CD8-positive, alpha-beta memory T cell (primary cell): ENCODE measurements around the gene B9D2. TPM values are rescaled to one million over a fixed set of nuclear protein-coding genes. Genes with fewer than 3 reads are reported as not detected.

ENCODE experiments used
- CTCF ChIA-PET: fragments of 350-600 bp; sonication (Branson Sonifier 250); formaldehyde crosslinking; loops from one replicate; lab custom pipeline; 2021; ENCODE audit warnings: antibody characterized with exemption; lab: Charles Lee
- POLR2A ChIA-PET: fragments of 350-600 bp; sonication (Branson Sonifier 250); formaldehyde crosslinking; loops from one replicate; lab custom pipeline; 2021; ENCODE audit warnings: antibody characterized with exemption; lab: Charles Lee
- DNase-seq, 5 donors: peaks; one replicate each; pipeline versions ENCODE4 v3.0.0 to v3.0.0-alpha.2; 2020 to 2022; ENCODE audit warnings: mixed read lengths in 1 of 5
- H3K27ac ChIP-seq: one replicate; pipeline ENCODE4 v1.7.0; 2013; ENCODE audit warnings: low read depth, mild to moderate bottlenecking, low read length, moderate library complexity
- H3K27me3 ChIP-seq: 2 replicates; pipeline ENCODE4 v1.7.0; 2013; ENCODE audit warnings: low read length, mild to moderate bottlenecking; ENCODE audit not compliant: insufficient read depth, poor library complexity, severe bottlenecking
- H3K36me3 ChIP-seq: 2 replicates; pipeline ENCODE4 v1.7.0; 2013; ENCODE audit warnings: mild to moderate bottlenecking, low read length, moderate library complexity; ENCODE audit not compliant: insufficient read depth
- H3K4me1 ChIP-seq: 2 replicates; pipeline ENCODE4 v1.7.0; 2013; ENCODE audit warnings: mild to moderate bottlenecking, low read length, moderate library complexity; ENCODE audit not compliant: insufficient read depth
- H3K4me3 ChIP-seq: 2 replicates; pipeline ENCODE4 v1.7.0; 2013; ENCODE audit warnings: mild to moderate bottlenecking, low read length
- H3K9me3 ChIP-seq: 2 replicates; pipeline ENCODE4 v1.7.0; 2013; ENCODE audit warnings: mild to moderate bottlenecking, low read length
- H3K27ac Mint-ChIP-seq, 8 donors: one replicate each; pipeline ENCODE4 v1.8.0; 2020 to 2021; ENCODE audit warnings: mixed read lengths in 8 of 8, mild to moderate bottlenecking in 6 of 8, inconsistent platforms in 3 of 8, moderate library complexity in 3 of 8
- H3K27me3 Mint-ChIP-seq, 2 donors: one replicate each; pipeline ENCODE4 v1.8.0; 2020 to 2021; ENCODE audit warnings: mixed read lengths in 2 of 2, mild to moderate bottlenecking in 1 of 2, moderate library complexity in 1 of 2
- H3K36me3 Mint-ChIP-seq, 3 donors: one replicate each; pipeline ENCODE4 v1.8.0; 2020 to 2021; ENCODE audit warnings: mixed read lengths in 3 of 3, inconsistent platforms in 1 of 3, mild to moderate bottlenecking in 1 of 3
- H3K4me1 Mint-ChIP-seq, 3 donors: one replicate each; pipeline ENCODE4 v1.8.0; 2020 to 2021; ENCODE audit warnings: mixed read lengths in 3 of 3, inconsistent platforms in 1 of 3, mild to moderate bottlenecking in 1 of 3
- H3K4me3 Mint-ChIP-seq, 7 donors: one replicate each; pipeline ENCODE4 v1.8.0; 2020 to 2021; ENCODE audit warnings: mixed read lengths in 7 of 7, mild to moderate bottlenecking in 6 of 7, moderate library complexity in 4 of 7, inconsistent platforms in 2 of 7
- H3K9me3 Mint-ChIP-seq, 5 donors: one replicate each; pipeline ENCODE4 v1.8.0; 2020 to 2022; ENCODE audit warnings: mixed read lengths in 5 of 5, mild to moderate bottlenecking in 3 of 5, moderate library complexity in 2 of 5, inconsistent platforms in 1 of 5
- polyA plus RNA-seq: library from polyadenylated mRNA; unstranded; fragments of 300-500 nt; fragmentation: Illumina TruSeq; gene quantifications from one replicate; pipeline ENCODE4 v1.2.3, GENCODE V29; 2021
- total RNA-seq, 2 experiments: library from RNA; stranded (reverse); gene quantifications; one replicate each; pipeline ENCODE4 v1.2.3, GENCODE V29; 2021

The B9D2 gene
- total and polyA plus RNA-seq, 3 experiments from 2014 or later = 8.5 to 15.4 (median 9.7) TPM

GRCh38 chr19:41319500-41320184 is 44.3 kb downstream of the B9D2 start:
- ChIA-PET CTCF (interaction anchor here (1.6 kb wide), 1 partner anchor 115 kb away, joined by 6 read pairs; no protein-coding TSS in a partner anchor), POLR2A (no interaction called here)
- Mint-ChIP-seq H3K4me1 (peaks cover 28 to 52% (median 33%) of the 10 kb centered on the region in 3 donors), H3K4me3 (peak overlapping the region in 2 of 7 donors; percentile 42 to 56), H3K9me3 (no peaks in the 10 kb centered on the region), H3K36me3 (peaks cover 9 to 84% (median 10%) of the 10 kb centered on the region in 3 donors), H3K27me3 (peaks cover 0 to 2% of the 10 kb centered on the region in 2 donors), H3K27ac (peak overlapping the region in 7 of 8 donors; percentile 30 to 92 (median 55))
- H3K27ac ChIP-seq = no peak overlapping the region
- no peaks in the 10 kb centered on the region for H3K27me3 ChIP-seq
- DNase-seq = no peak
- peaks cover 36% of the 10 kb centered on the region for H3K36me3 ChIP-seq
- no peak overlapping the region for H3K4me3 ChIP-seq
- no peaks in the 10 kb centered on the region for H3K9me3 ChIP-seq
- peaks cover 8% of the 10 kb centered on the region for H3K4me1 ChIP-seq

DNA sequence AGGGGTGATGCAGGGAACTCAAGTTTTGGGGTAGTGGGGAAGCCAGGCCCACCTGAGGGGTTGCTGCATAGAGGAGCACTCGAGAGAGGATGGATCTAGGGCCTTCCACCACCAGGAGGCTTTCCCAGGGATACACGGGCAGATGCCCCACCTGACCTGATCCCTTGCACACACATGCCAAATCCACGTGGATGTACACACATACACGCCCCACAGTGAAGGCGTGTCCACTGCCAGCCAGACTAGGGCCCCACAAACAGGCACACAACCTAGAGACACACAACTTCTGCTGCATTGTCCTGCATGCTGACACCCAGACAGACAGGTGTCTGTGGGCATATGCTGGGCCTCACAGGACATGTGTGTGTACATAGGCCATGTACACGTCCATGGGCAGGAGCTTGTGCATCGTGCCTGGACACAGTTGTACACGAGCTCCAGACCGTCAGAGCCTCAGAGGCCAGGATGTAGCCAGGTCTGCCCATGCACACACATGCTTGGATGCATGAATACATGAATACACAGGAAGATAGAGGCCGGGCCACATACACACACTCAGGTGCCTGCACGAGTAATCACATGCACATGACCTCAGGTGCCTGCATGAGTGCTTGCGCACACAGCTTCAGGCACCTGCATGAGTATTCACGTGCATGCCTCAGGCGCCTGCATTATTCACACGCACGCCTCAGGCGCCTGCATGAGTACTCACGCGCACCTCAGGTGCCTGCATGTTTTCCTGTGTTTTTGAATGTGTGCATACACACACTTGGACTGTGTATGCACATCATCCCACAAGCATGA is 45.1 kb downstream of the B9D2 start:
- H3K4me1 Mint-ChIP-seq = peaks cover 26 to 52% (median 27%) of the 10 kb centered on the region in 3 donors
- peak overlapping the region in 7 of 8 donors; percentile 30 to 92 (median 56) for H3K27ac Mint-ChIP-seq
- CTCF ChIA-PET = interaction anchor here (1.6 kb wide), 1 partner anchor 115 kb away, joined by 6 read pairs; no protein-coding TSS in a partner anchor
- Histone ChIP-seq H3K4me1 (peaks cover under 1% of the 10 kb centered on the region), H3K9me3 (no peaks in the 10 kb centered on the region), H3K27ac (no peak overlapping the region), H3K4me3 (no peak overlapping the region), H3K27me3 (no peaks in the 10 kb centered on the region), H3K36me3 (peaks cover 36% of the 10 kb centered on the region)
- DNase-seq = no peak
- POLR2A ChIA-PET = no interaction called here
- H3K27me3 Mint-ChIP-seq = peaks cover 0 to 2% of the 10 kb centered on the region in 2 donors
- H3K36me3 Mint-ChIP-seq = peaks cover 9 to 84% (median 10%) of the 10 kb centered on the region in 3 donors
- H3K9me3 Mint-ChIP-seq = no peaks in the 10 kb centered on the region
- H3K4me3 Mint-ChIP-seq = peak overlapping the region in 2 of 7 donors; percentile 23 to 42

DNA sequence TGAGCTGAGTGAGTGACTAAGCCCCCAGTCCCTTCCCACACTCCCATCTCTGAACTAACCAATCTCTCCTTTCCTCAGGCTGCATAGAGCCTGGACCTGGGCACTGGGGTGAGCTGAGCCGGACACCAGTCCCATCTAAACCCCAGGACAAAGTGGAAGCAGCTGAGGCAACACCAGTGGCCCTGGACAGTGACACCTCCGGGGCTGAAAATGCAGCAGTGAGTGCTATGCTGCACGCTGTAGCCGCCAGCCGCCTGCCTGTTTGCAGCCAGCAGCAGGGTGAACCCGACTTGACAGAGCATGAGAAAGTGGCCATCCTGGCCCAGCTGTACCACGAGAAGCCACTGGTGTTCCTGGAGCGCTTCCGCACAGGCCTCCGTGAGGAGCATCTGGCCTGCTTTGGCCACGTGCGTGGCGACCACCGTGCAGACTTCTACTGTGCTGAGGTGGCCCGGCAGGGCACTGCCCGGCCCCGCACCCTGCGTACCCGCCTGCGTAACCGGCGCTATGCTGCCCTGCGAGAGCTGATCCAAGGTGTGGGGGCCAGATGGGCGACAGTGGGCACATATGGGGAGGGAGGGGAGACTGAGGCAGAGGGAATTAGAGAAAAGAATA is 47.5 kb downstream of the B9D2 start:
- Mint-ChIP-seq H3K36me3 (peaks cover 13 to 85% (median 14%) of the 10 kb centered on the region in 3 donors), H3K9me3 (no peaks in the 10 kb centered on the region), H3K27ac (peak overlapping the region; percentile 5 to 92 (median 70)), H3K27me3 (peaks cover 0 to 2% of the 10 kb centered on the region in 2 donors), H3K4me3 (peak overlapping the region in 2 of 7 donors; percentile 5 to 70), H3K4me1 (peaks cover 31 to 60% (median 39%) of the 10 kb centered on the region in 3 donors)
- Histone ChIP-seq H3K27ac (no peak overlapping the region), H3K36me3 (peaks cover 46% of the 10 kb centered on the region), H3K4me3 (no peak overlapping the region), H3K27me3 (no peaks in the 10 kb centered on the region), H3K9me3 (no peaks in the 10 kb centered on the region), H3K4me1 (peaks cover 4% of the 10 kb centered on the region)
- POLR2A ChIA-PET = no interaction called here
- DNase-seq = no peak
- CTCF ChIA-PET = no interaction called here

GRCh38 chr19:41311613-41312012 is 52.3 kb downstream of the B9D2 start:
- Histone ChIP-seq H3K36me3 (peaks cover 21% of the 10 kb centered on the region), H3K4me1 (peaks cover 46% of the 10 kb centered on the region), H3K27me3 (no peaks in the 10 kb centered on the region), H3K9me3 (no peaks in the 10 kb centered on the region), H3K27ac (peak overlapping the region; percentile 90), H3K4me3 (no peak overlapping the region)
- Mint-ChIP-seq H3K27ac (peak overlapping the region; percentile 63 to 99 (median 92)), H3K4me3 (peak overlapping the region; percentile 48 to 98 (median 72)), H3K27me3 (peaks cover 0 to 9% of the 10 kb centered on the region in 2 donors), H3K36me3 (peaks cover 8 to 62% (median 13%) of the 10 kb centered on the region in 3 donors), H3K4me1 (peaks cover 58 to 87% (median 78%) of the 10 kb centered on the region in 3 donors), H3K9me3 (no peaks in the 10 kb centered on the region)
- no peak for DNase-seq
- CTCF ChIA-PET = interaction anchor here (1.0 kb wide), 1 partner anchor 40 kb away, joined by 3 read pairs; no protein-coding TSS in a partner anchor
- POLR2A ChIA-PET = interaction anchor here (10.2 kb wide), 1 partner anchor 48 kb away, joined by 128 read pairs; the partner anchor contains the start of gene HNRNPUL1

GRCh38 chr19:41311072-41311471 is 52.9 kb downstream of the B9D2 start:
- no peaks in the 10 kb centered on the region for H3K27me3 ChIP-seq
- Mint-ChIP-seq H3K9me3 (no peaks in the 10 kb centered on the region), H3K36me3 (peaks cover 8 to 61% (median 12%) of the 10 kb centered on the region in 3 donors), H3K4me3 (peak overlapping the region; percentile 34 to 99 (median 97)), H3K4me1 (peaks cover 62 to 87% (median 81%) of the 10 kb centered on the region in 3 donors), H3K27ac (peak overlapping the region in 7 of 8 donors; percentile 95 to 100 (median 98)), H3K27me3 (peaks cover 0 to 8% of the 10 kb centered on the region in 2 donors)
- H3K36me3 ChIP-seq = peaks cover 19% of the 10 kb centered on the region
- no peaks in the 10 kb centered on the region for H3K9me3 ChIP-seq
- peak overlapping the region; percentile 93 for H3K4me3 ChIP-seq
- ChIA-PET CTCF (interaction anchor here (1.0 kb wide), 1 partner anchor 41 kb away, joined by 3 read pairs; no protein-coding TSS in a partner anchor), POLR2A (interaction anchor here (10.2 kb wide), 1 partner anchor 47 kb away, joined by 128 read pairs; the partner anchor contains the start of gene HNRNPUL1)
- H3K27ac ChIP-seq = peak overlapping the region; percentile 90
- H3K4me1 ChIP-seq = peaks cover 51% of the 10 kb centered on the region
- DNase-seq = no peak

DNA sequence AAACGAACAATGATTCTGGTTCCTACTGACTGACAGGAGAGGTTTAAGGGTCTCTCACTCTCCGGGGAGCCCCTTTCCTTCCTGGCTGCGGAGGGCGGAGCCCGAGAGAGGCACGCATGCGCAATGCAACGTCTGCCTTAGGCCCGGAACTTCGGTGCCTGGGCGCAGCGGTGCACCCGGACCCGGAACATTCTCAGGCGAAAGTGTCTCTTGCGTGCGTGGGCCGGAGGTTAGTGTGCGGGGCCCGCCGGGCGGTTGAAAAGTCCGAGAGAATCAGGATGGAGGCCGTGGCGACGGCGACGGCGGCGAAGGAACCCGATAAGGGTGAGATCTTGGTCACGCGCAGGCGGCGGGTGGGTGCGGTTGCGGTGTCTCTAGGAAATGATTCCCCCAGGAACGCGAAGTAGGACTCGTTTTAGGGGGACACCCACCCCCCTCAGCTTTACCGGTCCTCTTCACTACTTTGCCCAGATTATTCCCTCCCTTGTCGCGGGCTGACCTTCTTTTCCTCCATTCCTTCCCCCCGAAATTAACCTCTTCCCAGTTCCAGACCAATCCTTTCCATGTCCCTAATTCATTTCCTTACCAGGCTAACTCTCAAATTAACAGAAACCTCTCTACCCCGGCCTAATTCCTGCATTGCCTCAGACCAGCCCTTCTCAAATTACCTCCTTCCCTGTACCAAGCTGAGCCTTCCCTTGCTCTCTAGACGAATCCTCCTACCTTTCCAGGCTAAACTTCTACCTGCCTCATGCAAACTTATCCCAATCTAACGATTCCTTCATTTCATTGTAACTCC is 53.7 kb downstream of the B9D2 start, which contains the start of gene CCDC97:
CCDC97 (plus strand) TSS at position 140 of the 799 bp plus-strand sequence; CDS start at position 279, 139 bp downstream.
- Mint-ChIP-seq H3K4me3 (peak within 1 kb of the TSS; percentile 94 to 100 (median 98)), H3K27me3 (peaks cover 0 to 8% of the 10 kb centered on the region in 2 donors), H3K9me3 (no peaks in the 10 kb centered on the region), H3K36me3 (peaks cover 8 to 65% (median 11%) of the 10 kb centered on the region in 3 donors), H3K4me1 (peaks cover 68 to 92% (median 87%) of the 10 kb centered on the region in 3 donors), H3K27ac (peak within 1 kb of the TSS; percentile 93 to 100 (median 98))
- ChIA-PET POLR2A (interaction anchor here (0.6 to 10.2 kb wide), 5 partner anchors 42 to 130 kb away, joined by 3 to 128 read pairs (median 8); partner anchors contain the start of genes B9D2, DMAC2, HNRNPUL1 and TGFB1), CTCF (interaction anchor here (0.7 to 10.1 kb wide), 9 partner anchors 17 to 647 kb away, joined by 3 to 101 read pairs (median 4); partner anchors contain the start of gene HNRNPUL1)
- Histone ChIP-seq H3K4me1 (peaks cover 59% of the 10 kb centered on the region), H3K27ac (peak within 1 kb of the TSS; percentile 90), H3K4me3 (peak within 1 kb of the TSS; percentile 93), H3K27me3 (no peaks in the 10 kb centered on the region), H3K36me3 (peaks cover 24% of the 10 kb centered on the region), H3K9me3 (no peaks in the 10 kb centered on the region)
- peak; percentile 81 to 94 (median 89) for DNase-seq
